ENCODE measurements around the gene HGS. TPM values are rescaled to one million over a fixed set of nuclear protein-coding genes. Genes with fewer than 3 reads are reported as not detected.

HGS gene
- total and polyA plus RNA-seq, 2 experiments from 2014 or later = 59.2 to 128 TPM

- Histone ChIP-seq H3K36me3 (replicated peaks; ENCODE audit: insufficient read depth, low read depth) (no peaks in the 10 kb centered on the region), H3K9me2 (replicated peaks; ENCODE audit: insufficient read depth) (no peaks in the 10 kb centered on the region), H3K4me1 (ENCODE audit: insufficient read depth) (no peaks in the 10 kb centered on the region), H3K27ac (no peak overlapping the region), H4K20me1 (ENCODE audit: insufficient read depth, poor library complexity, severe bottlenecking) (no peaks in the 10 kb centered on the region), H2AFZ (no peak overlapping the region), H3K4me2 (no peak overlapping the region), H3K79me2 (no peaks in the 10 kb centered on the region), H3K9me3 (ENCODE audit: low read depth) (no peaks in the 10 kb centered on the region), H3K27me3 (no peaks in the 10 kb centered on the region), H3K4me3 (no peak overlapping the region)
- no peak for TF ChIP-seq EZH2 (IDR thresholded peaks at IDR 0.05; ENCODE audit: borderline replicate concordance)
- TF ChIP-seq EZH2phosphoT487 (IDR thresholded peaks at IDR 0.05; ENCODE audit: low read depth, severe bottlenecking, unreplicated experiment) = no peak
- TF ChIP-seq CTCF (IDR thresholded peaks at IDR 0.05; ENCODE audit: poor library complexity) = no peak
- WGBS (ENCODE audit: low lambda C conversion rate, missing lambda C conversion rate) = 89% methylated on average over 9 of the region's 9 CpGs
- DNase-seq (ENCODE audit: low spot score) = no peak
These were observed 41.6 kb downstream of the HGS start for GRCh38 chr17:81725439-81725838.

- DNase-seq (ENCODE audit: low spot score) = no peak
- H3K79me2 ChIP-seq = no peaks in the 10 kb centered on the region
- no peak overlapping the region for H2AFZ ChIP-seq
- 89% methylated on average over 8 of the region's 9 CpGs for WGBS (ENCODE audit: low lambda C conversion rate, missing lambda C conversion rate)
- H3K4me3 ChIP-seq = no peak overlapping the region
- no peaks in the 10 kb centered on the region for H3K9me3 ChIP-seq (ENCODE audit: low read depth)
- H3K4me1 ChIP-seq (ENCODE audit: insufficient read depth) = no peaks in the 10 kb centered on the region
- H3K36me3 ChIP-seq (replicated peaks; ENCODE audit: insufficient read depth, low read depth) = no peaks in the 10 kb centered on the region
- H3K4me2 ChIP-seq = no peak overlapping the region
- H3K27me3 ChIP-seq = no peaks in the 10 kb centered on the region
- H3K9me2 ChIP-seq (replicated peaks; ENCODE audit: insufficient read depth) = no peaks in the 10 kb centered on the region
- H4K20me1 ChIP-seq (ENCODE audit: insufficient read depth, poor library complexity, severe bottlenecking) = no peaks in the 10 kb centered on the region
- H3K27ac ChIP-seq = no peak overlapping the region
- no peak for TF ChIP-seq EZH2 (IDR thresholded peaks at IDR 0.05; ENCODE audit: borderline replicate concordance)
- no peak for TF ChIP-seq EZH2phosphoT487 (IDR thresholded peaks at IDR 0.05; ENCODE audit: low read depth, severe bottlenecking, unreplicated experiment)
- TF ChIP-seq CTCF (IDR thresholded peaks at IDR 0.05; ENCODE audit: poor library complexity) = no peak
These were observed 42.2 kb downstream of the HGS start for GRCh38 chr17:81726004-81726403.

- H2AFZ ChIP-seq = no peak overlapping the region
- no peaks in the 10 kb centered on the region for H3K9me3 ChIP-seq (ENCODE audit: low read depth)
- H3K4me1 ChIP-seq (ENCODE audit: insufficient read depth) = peaks cover 8% of the 10 kb centered on the region
- DNase-seq (ENCODE audit: low spot score) = no peak
- 93% methylated on average over 23 of the region's 23 CpGs for WGBS (ENCODE audit: low lambda C conversion rate, missing lambda C conversion rate)
- H3K4me3 ChIP-seq = no peak overlapping the region
- TF ChIP-seq EZH2phosphoT487 (IDR thresholded peaks at IDR 0.05; ENCODE audit: low read depth, severe bottlenecking, unreplicated experiment) = no peak
- TF ChIP-seq CTCF (IDR thresholded peaks at IDR 0.05; ENCODE audit: poor library complexity) = no peak
- TF ChIP-seq EZH2 (IDR thresholded peaks at IDR 0.05; ENCODE audit: borderline replicate concordance) = no peak
- no peak overlapping the region for H3K4me2 ChIP-seq
- H3K27me3 ChIP-seq = no peaks in the 10 kb centered on the region
- H3K36me3 ChIP-seq (replicated peaks; ENCODE audit: insufficient read depth, low read depth) = no peaks in the 10 kb centered on the region
- H4K20me1 ChIP-seq (ENCODE audit: insufficient read depth, poor library complexity, severe bottlenecking) = no peaks in the 10 kb centered on the region
- no peak overlapping the region for H3K27ac ChIP-seq
- no peaks in the 10 kb centered on the region for H3K79me2 ChIP-seq
- H3K9me2 ChIP-seq (replicated peaks; ENCODE audit: insufficient read depth) = no peaks in the 10 kb centered on the region
These were observed 43.7 kb downstream of the HGS start for GRCh38 chr17:81727324-81728031.
